A549 (cell line): Measurements from ENCODE around the gene FCSK. TPM values are rescaled to one million over a fixed set of nuclear protein-coding genes. Genes with fewer than 3 reads are reported as not detected.

ENCODE experiments used
- ATAC-seq, 2 experiments: fragments of 200-7000 bp in 1 of 2; fragments of >200 bp in 1 of 2; cut with Nextera tagmentation in 1 of 2; cut with Tn5 transposase in 1 of 2; 3 replicates each; pipeline versions ENCODE4 v1.8.0 to v1.9.1; 2018 to 2020; ENCODE audit warnings: mild to moderate bottlenecking in 1 of 2, moderate library complexity in 1 of 2
- CTCF ChIA-PET: fragments of 300-600 bp; sonication (Branson Sonifier 250); formaldehyde crosslinking; extraction: SDS; loops from one replicate; lab custom pipeline; 2021; ENCODE audit warnings: antibody characterized with exemption, inconsistent platforms; lab: Yijun Ruan, JAX
- POLR2A ChIA-PET: fragments of 350-600 bp; formaldehyde crosslinking; extraction: SDS; loops from one replicate; lab custom pipeline; 2021; ENCODE audit warnings: antibody characterized with exemption, inconsistent platforms; lab: Yijun Ruan, JAX
- DNase-seq, 2 experiments: peaks; one replicate each; pipeline versions ENCODE4 v3.0.0 to v3.0.0-alpha.2; 2011 to 2016; ENCODE audit warnings: low read depth in 1 of 2, low spot score in 1 of 2
- FAIRE-seq: peaks from 2 replicates; lab custom pipeline; 2011; peaks lifted over from hg19 to GRCh38; lab: Jason Lieb, UNC
- H3K27ac ChIP-seq, 2 experiments: fragments of >200 bp; sonication (Bioruptor Twin); formaldehyde crosslinking; 3 replicates each; pipeline ENCODE4 v1.5.1; 2016 to 2017
- H3K4me1 ChIP-seq: fragments of >200 bp; sonication (Bioruptor Twin); formaldehyde crosslinking; 3 replicates; pipeline ENCODE4 v1.6.1; 2016
- H3K4me2 ChIP-seq: fragments of >200 bp; sonication (Bioruptor Twin); formaldehyde crosslinking; 3 replicates; pipeline ENCODE4 v1.6.1; 2016
- H3K4me3 ChIP-seq: fragments of >200 bp; sonication (Bioruptor Twin); formaldehyde crosslinking; 3 replicates; pipeline ENCODE4 v1.5.1; 2016
- H3K9me3 ChIP-seq: fragments of >200 bp; sonication (Bioruptor Twin); formaldehyde crosslinking; 3 replicates; pipeline ENCODE4 v1.6.1; 2016
- CBX2 ChIP-seq: fragments of 200-600 bp; sonication (generic); IDR thresholded peaks from 2 replicates; pipeline ENCODE4 v1.6.1; 2016; ENCODE audit warnings: low read depth, mild to moderate bottlenecking, borderline replicate concordance
- CBX8 ChIP-seq: fragments of 200-600 bp; sonication (generic); IDR thresholded peaks from 2 replicates; pipeline ENCODE4 v1.6.1; 2016
- CHD2 ChIP-seq: fragments of 150-350 bp; IDR thresholded peaks from 2 replicates; pipeline ENCODE4 v1.6.1; 2014; ENCODE audit warnings: low read length; ENCODE audit not compliant: partially characterized antibody
- CTCF ChIP-seq: fragments of >200 bp; sonication (Bioruptor Twin); formaldehyde crosslinking; IDR thresholded peaks from 3 replicates; pipeline ENCODE4 v1.5.1; 2016
- HDAC2 ChIP-seq: fragments of 200-600 bp; sonication (generic); IDR thresholded peaks from 2 replicates; pipeline ENCODE4 v1.6.1; 2016
- HMGXB4 ChIP-seq: fragments of 250-450 bp; sonication (Bioruptor Pico); IDR thresholded peaks from 2 replicates; pipeline ENCODE4 v1.5.0; 2021; ENCODE audit warnings: mild to moderate bottlenecking, moderate library complexity, borderline replicate concordance
- JUN ChIP-seq, 2 experiments: fragments of >200 bp; sonication (Bioruptor Twin); formaldehyde crosslinking; IDR thresholded peaks; 2 replicates in 1 of 2; 3 replicates in 1 of 2; pipeline ENCODE4 v1.6.1; 2016 to 2017
- MAFK ChIP-seq: fragments of 450-650 bp; IDR thresholded peaks from 2 replicates; pipeline ENCODE4 v1.6.1; 2014; ENCODE audit not compliant: partially characterized antibody
- NFE2L2 ChIP-seq: fragments of 150-350 bp; conservative IDR thresholded peaks from 2 replicates; pipeline ENCODE4 v1.6.1; 2014; ENCODE audit warnings: low read length
- NPAS2 ChIP-seq: fragments of 250-450 bp; sonication (Bioruptor Pico); IDR thresholded peaks from 2 replicates; pipeline ENCODE4 v1.8.0; 2022; ENCODE audit warnings: mild to moderate bottlenecking, moderate library complexity, borderline replicate concordance
- RAD21 ChIP-seq, 2 experiments: fragments of >200 bp in 1 of 2; sonication (Bioruptor Twin) in 1 of 2; formaldehyde crosslinking in 1 of 2; IDR thresholded peaks in 1 of 2; conservative IDR thresholded peaks in 1 of 2; 2 replicates in 1 of 2; 3 replicates in 1 of 2; pipeline ENCODE4 v1.6.1; 2012 to 2018; ENCODE audit warnings: inconsistent platforms in 1 of 2
- SMC3 ChIP-seq: fragments of >200 bp; sonication (Bioruptor Twin); formaldehyde crosslinking; IDR thresholded peaks from 3 replicates; pipeline ENCODE4 v1.6.1; 2018; ENCODE audit warnings: inconsistent platforms
- ZFP36 ChIP-seq: fragments of 450-650 bp; IDR thresholded peaks from 2 replicates; pipeline ENCODE4 v1.6.1; 2014; ENCODE audit warnings: borderline replicate concordance; ENCODE audit not compliant: partially characterized antibody
- WGBS: methylation state at CpG from one replicate; pipeline ENCODE4 v1.1.6; 2017; ENCODE audit errors: missing lambda C conversion rate; 5-methylcytosine and 5-hydroxymethylcytosine counted together
- polyA plus RNA-seq, 4 experiments: library from polyadenylated mRNA; depleted of rRNA in 3 of 4; stranded (reverse); fragments of >200 nt; fragmentation: RNase III in 1 of 4; extraction: RNeasy Plus Mini Kit Qiagen cat#74134 plus additional on column Dnase treatment in 1 of 4; gene quantifications; 2 replicates in 3 of 4; 3 replicates in 1 of 4; pipeline ENCODE4 v1.2.3, GENCODE V29; 2011 to 2017

FCSK gene
- polyA plus RNA-seq, 2 of the 4 experiments (the other 2 are of a cell fraction) = 5.7 to 6.8 TPM

GRCh38 chr16:70468776-70469525, 14.6 kb downstream of the FCSK start (continued):
- TF ChIP-seq CBX8 = no peak
- no peak for TF ChIP-seq MAFK

- Histone ChIP-seq H3K9me3 (no peaks in the 10 kb centered on the region), H3K4me2 (no peak overlapping the region), H3K4me1 (peaks cover 5% of the 10 kb centered on the region; the same call in 1 of the 3 replicates), H3K4me3 (no peak overlapping the region), H3K27ac (no peak overlapping the region; a peak in 1 of 6 replicates)
- ChIA-PET CTCF (interaction anchor here (0.5 to 8.3 kb wide), 37 partner anchors 8 to 184 kb away, joined by 3 to 110 read pairs (median 5); partner anchors contain the start of gene FCSK), POLR2A (interaction anchor here (0.7 to 1.3 kb wide), 2 partner anchors 89 to 90 kb away, joined by 4 to 6 read pairs; no protein-coding TSS in a partner anchor)
- FAIRE-seq (no peak), DNase-seq (no peak), ATAC-seq (no peak; a peak in 1 of 6 replicates)
- 92% methylated on average over 8 of the region's 10 CpGs for WGBS
- TF ChIP-seq ZFP36 = peak; percentile 4
- no peak for TF ChIP-seq CBX2
Observed at GRCh38 chr16:70470141-70470926, 15.9 kb downstream of the FCSK start.

GRCh38 chr16:70470927-70471341, 16.5 kb downstream of the FCSK start:
- ATAC-seq = peak; percentile 81 to 88
- no peak overlapping the region for H3K4me2 ChIP-seq
- POLR2A ChIA-PET = interaction anchor here (0.7 kb wide), 1 partner anchor 90 kb away, joined by 6 read pairs; no protein-coding TSS in a partner anchor
- WGBS = 75% methylated on average over 12 of the region's 17 CpGs
- H3K27ac ChIP-seq = peak overlapping the region in 1 of 2 experiments; percentile 30; a peak in 2 of 6 replicates
- no peaks in the 10 kb centered on the region for H3K9me3 ChIP-seq
- peak; percentile 65 to 66 for DNase-seq
- peaks cover 5% of the 10 kb centered on the region; the same call in 1 of the 3 replicates for H3K4me1 ChIP-seq
- no peak for FAIRE-seq
- peak; percentile 74 to 77 for TF ChIP-seq RAD21 (conservative IDR thresholded peaks at IDR 0.05 in 1 of 2, IDR thresholded peaks at IDR 0.05 in 1 of 2)
- peak; percentile 55 for TF ChIP-seq CTCF
- no peak for TF ChIP-seq JUN (IDR thresholded peaks at IDR 0.05)
- no peak for TF ChIP-seq HDAC2
- TF ChIP-seq HMGXB4 (CRISPR knock-in tag) = no peak
- peak; percentile 74 for TF ChIP-seq SMC3
- TF ChIP-seq CHD2 = no peak
- no peak for TF ChIP-seq NFE2L2
- TF ChIP-seq NPAS2 = no peak
- CTCF ChIA-PET = interaction anchor here (0.5 to 8.3 kb wide), 37 partner anchors 9 to 183 kb away, joined by 3 to 110 read pairs (median 5); partner anchors contain the start of genes AARS1 and FCSK
- no peak overlapping the region for H3K4me3 ChIP-seq
